ENCODE data around the gene RASGRP2. TPM values are rescaled to one million over a fixed set of nuclear protein-coding genes. Genes with fewer than 3 reads are reported as not detected.

The RASGRP2 gene
- total RNA-seq (2014; rRNA removed; shearing (Covaris generic)): not detected in 2 replicates

GRCh38 chr11:64743591-64744543, at the start of gene RASGRP2:
Gene RASGRP2 (minus strand): TSS chr11:64744142. CDS start chr11:64742866, 1,276 bp downstream.
- peak; percentile 48 for DNase-seq (ENCODE audit: low read depth)

DNA sequence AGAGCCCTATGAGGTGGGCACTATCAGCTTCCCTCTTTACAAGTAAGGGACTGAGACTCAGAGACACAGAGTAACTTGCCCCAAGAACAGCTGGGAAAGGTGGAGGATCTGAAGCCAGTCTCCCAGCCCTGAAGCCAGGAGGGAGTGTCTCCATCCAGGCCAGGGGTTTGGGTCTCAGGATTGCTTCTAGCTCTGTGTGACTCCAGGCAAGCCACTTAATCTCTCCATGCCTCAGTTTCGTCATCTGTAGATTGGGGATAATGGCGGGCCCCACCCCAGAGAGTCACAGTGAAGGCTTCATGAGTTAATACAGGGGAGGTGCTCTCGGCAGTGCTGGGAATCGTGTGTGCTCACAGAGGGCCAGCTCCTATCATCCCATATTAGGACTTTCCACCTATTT, 48.5 kb upstream of the RASGRP2 start:
- DNase-seq (ENCODE audit: low read depth): no peak

- DNase-seq (ENCODE audit: low read depth): no peak
These were observed 47.9 kb upstream of the RASGRP2 start for GRCh38 chr11:64791781-64792291.

DNA sequence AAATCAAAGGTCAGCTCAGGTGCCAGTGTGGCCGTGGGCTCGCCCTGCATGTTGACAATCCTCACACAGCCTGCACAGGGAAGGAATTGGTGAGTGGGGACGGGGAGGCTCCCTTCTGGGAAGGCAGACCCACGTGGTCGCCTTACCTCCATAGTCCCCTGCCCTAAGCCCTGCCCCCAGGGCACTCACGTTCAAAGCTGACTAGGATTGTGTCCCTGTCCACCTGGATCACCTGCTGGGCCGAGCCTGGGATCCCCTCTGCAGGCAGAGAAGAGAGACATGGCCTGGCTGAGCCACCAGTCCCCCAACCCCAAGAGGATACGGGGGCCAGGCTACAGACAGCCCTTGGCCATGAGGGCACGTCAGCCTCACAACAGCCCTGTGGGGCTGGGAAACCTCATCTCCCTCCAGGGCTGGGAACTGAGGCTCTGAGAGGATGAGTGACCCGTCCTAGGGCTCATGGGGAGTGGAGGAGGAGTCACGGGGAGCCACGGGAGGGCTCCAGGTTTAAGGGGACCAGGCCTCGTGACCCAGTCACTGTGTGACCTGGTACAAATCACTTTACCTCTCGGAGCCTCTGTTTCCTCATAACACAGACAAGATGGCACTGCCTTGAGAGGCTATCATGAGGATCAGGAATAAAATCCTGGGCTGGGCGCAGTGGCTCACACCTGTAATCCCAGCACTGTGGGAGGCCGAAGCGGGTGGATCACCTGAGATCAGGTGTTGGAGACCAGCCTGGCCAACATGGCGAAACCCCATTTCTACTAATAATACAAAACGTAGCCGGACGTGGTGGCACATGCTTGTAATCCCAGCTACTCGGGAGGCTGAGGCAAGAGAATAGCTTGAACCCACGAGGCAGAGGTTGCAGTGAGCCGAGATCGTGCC, 46.5 kb upstream of the RASGRP2 start:
- DNase-seq (ENCODE audit: low read depth): no peak

DNA sequence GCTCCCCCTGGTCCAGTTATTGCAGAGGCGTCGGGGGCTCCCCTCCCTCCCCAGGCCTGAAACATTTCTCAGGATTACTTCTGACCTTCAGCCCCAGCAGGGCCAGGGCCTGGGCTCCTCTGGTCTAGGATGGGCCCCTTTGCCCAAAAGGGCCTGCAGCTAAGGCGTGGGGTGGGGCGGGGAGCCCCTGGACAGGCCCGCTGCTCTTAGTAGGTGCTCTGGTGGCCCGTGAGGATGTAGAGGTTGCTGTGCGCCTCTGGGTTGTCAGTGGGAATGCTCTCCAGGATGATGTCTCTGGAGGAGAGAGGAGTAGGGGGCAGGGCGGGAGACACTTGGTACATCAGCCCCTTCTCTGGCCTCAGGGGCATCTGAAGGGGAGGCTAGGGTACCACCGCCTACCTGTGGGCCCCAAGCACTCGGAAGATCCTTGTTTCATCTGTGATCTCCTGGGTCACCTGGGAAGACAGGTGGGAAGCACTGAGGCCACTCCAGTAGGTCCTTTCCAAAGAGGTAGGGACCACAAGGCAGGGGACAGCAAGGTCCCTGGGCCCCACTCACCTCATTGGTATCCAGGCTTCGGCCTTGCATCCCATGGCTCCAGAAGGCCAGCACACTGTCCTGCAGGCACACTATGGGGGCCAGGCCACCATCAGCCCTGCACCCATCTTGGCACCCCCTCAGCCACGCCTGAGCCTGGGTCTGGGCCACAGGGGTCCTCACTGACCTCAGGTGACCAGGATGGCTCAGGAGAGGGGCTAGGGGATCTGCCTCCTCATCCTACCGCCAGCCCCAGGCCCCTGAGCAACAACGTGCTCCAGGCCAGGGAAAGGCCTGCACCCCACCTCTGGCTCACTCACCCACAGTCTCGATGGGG, 45.6 kb upstream of the RASGRP2 start:
- no peak for DNase-seq (ENCODE audit: low read depth)

DNA sequence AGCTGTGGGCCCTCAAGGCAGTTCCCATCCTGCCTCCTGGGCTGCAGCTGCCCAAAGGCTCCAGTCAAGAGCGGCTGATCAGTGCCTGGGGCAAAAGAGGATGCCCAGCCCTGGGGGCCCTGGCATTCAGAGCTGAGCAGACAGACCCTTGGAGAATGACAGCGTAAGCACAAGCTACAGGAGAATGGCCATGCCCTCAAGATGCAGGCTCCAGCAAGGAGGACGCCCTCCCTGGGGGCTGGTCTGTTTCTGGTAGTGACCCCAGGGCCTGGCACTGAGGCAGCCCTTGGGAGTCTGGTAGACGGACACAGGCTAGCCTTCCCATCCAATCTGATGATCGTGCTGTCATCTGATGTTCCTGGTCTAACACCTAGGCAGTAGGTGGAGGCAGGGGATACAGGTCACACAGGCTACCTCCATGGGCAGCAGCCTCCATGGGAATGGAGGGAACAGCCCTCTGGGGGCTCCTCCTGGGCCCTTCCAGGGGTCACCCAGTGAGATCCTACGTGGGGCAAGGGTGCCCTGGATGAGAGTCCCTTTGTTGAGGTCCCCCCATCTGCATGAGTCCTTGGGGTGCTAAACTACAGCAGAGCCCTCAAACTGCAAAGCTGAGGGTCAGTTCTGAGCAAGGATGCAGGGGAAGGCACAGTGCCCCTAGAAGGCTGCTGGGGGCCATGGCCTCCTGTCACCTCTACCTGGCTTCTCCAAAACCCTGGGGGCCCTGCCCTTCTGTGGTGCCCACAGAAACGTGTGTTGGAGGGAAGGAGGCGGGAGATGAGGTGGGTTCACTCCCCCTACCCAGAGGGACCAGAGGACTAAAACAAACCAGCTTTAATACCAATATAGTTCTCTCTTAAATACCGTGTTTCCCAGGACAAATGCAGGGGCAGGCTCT, 44.6 kb upstream of the RASGRP2 start:
- DNase-seq (ENCODE audit: low read depth): no peak

DNA sequence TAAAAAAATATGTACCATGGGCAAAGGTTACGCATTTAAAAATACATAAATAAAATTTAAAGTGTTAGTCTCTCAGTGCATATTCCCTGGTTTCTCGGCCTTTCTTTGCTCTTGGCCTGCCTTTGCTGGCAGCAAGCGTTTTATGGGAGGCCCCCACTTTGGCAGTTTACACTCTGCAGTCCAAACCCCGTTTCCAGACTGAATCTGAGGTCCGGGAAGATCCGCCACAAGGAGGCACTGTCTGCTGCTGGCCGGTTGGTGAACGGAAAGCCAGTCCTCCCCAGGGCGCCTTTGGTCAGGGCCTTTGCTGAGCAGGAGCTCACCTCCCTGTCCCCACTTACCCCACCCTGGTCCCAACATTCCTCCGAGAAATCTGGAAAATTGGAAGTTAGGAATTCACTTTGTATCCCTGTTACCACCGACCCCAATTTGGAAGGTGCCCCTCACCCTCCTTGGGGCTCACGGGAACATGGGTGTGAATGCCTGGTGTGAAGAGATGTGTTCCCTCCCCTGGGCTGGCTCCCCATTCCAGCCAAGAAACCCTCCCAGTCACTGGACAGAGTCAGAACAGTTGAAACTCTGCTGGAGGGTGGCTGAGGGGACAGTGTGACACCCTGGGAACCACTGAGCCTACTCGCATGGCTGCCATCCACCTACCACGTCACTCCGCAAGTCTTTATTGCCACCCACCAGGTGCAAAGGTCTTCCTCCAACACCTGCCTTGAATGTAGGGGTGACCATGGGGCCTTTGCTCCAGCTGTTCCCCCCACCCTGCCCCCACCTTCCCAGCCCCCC, 43.8 kb upstream of the RASGRP2 start:
- peak; percentile 56 for DNase-seq (ENCODE audit: low read depth)

GRCh38 chr11:64786308-64786707, 42.4 kb upstream of the RASGRP2 start:
- no peak for DNase-seq (ENCODE audit: low read depth)

- no peak for DNase-seq (ENCODE audit: low read depth)
These were observed 41.1 kb upstream of the RASGRP2 start for GRCh38 chr11:64784813-64785581.

- peak; percentile 100 for DNase-seq (ENCODE audit: low read depth)
These were observed 34.7 kb upstream of the RASGRP2 start, which contains the start of gene SF1 for GRCh38 chr11:64778473-64779298. Gene SF1 (minus strand): TSS chr11:64778542. CDS start chr11:64778392, 150 bp downstream.

GRCh38 chr11:64778223-64778472, 34.2 kb upstream of the RASGRP2 start:
- no peak for DNase-seq (ENCODE audit: low read depth)

DNA sequence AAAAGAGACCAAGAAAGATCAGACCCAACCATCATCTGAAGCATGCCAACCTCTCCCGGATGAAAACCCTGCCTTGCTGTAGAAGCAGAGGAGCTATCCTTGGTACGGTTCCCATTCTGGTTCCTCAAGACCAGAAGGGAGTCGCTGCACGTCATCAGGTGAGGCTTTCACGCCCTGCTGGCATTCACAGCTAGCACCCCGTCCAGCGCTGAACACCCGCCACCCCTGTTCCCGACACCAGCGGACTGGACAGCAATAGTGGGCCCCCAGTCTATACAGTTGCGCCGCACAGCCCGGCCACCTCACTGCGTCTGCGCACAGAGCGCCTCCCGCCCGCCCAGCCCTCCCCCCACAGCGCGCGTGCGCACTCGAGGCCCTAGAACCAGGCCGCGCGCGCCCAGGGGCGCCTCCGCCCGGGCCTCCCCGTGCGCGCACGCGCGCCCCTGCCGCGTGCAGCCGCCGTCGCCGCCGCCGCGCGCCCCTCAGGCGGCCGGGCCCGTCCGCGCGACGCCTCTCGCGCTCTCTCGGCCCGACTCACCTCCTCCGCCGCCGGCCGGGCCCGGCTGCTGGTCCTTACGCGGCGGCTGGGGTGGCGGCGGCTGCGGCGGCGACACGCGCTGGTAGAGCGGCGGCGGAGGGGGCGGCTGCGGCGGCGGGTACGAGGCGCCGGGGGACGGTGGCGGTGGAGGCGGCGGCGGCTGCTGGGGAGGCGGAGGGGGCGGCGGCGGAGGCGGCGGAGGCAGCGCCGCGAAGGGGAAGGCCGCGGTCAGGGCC, 33.7 kb upstream of the RASGRP2 start:
- peak; percentile 87 for DNase-seq (ENCODE audit: low read depth)

- DNase-seq (ENCODE audit: low read depth): no peak
These were observed 32.9 kb upstream of the RASGRP2 start for GRCh38 chr11:64776875-64777274.

- no peak for DNase-seq (ENCODE audit: low read depth)
These were observed 32.5 kb upstream of the RASGRP2 start for GRCh38 chr11:64776425-64776824.

DNA sequence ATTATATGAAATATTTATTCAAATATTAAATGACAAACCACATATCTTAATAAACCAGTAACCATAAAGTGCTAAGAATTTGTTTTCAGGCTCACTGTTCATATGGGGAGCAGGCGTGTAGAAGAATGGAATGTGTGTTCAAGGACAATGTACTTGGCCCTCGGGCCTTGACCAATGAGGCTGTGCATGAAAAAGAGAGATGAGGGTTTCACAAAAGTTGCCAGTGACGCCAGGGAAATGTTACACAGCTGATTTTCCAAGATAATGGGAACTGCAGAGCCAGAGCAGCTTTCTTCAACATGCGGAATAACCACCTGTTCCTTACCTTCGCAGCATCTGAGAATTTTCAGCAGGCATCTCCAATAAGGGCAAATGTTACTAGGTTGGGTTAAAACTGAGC, 30.2 kb upstream of the RASGRP2 start:
- DNase-seq (ENCODE audit: low read depth): no peak

GRCh38 chr11:64772303-64773018, 28.5 kb upstream of the RASGRP2 start:
- DNase-seq (ENCODE audit: low read depth): no peak

Data from Daoy (cell line).